Prostate gland (tissue), 2 donors: ENCODE data around the gene CMTM2.

Experiments used
- CTCF ChIP-seq, 4 experiments: fragments of 200-600 bp in 2 of 4; fragments of 450-650 bp in 2 of 4; sonication (generic) in 2 of 4; IDR thresholded peaks; 1 replicate in 3 of 4; 2 replicates in 1 of 4; pipeline ENCODE4 v1.5.1; 2016 to 2019; ENCODE audit warnings: antibody characterized with exemption in 4 of 4, mild to moderate bottlenecking in 2 of 4, moderate library complexity in 2 of 4
- POLR2A ChIP-seq: fragments of 450-650 bp; IDR thresholded peaks from one replicate; pipeline ENCODE4 v1.6.1; 2016; ENCODE audit warnings: antibody characterized with exemption, mild to moderate bottlenecking
- POLR2AphosphoS5 ChIP-seq: sonication (generic); formaldehyde crosslinking; IDR thresholded peaks from one replicate; pipeline ENCODE4 v1.6.1; 2017; ENCODE audit warnings: antibody characterized with exemption

DNA sequence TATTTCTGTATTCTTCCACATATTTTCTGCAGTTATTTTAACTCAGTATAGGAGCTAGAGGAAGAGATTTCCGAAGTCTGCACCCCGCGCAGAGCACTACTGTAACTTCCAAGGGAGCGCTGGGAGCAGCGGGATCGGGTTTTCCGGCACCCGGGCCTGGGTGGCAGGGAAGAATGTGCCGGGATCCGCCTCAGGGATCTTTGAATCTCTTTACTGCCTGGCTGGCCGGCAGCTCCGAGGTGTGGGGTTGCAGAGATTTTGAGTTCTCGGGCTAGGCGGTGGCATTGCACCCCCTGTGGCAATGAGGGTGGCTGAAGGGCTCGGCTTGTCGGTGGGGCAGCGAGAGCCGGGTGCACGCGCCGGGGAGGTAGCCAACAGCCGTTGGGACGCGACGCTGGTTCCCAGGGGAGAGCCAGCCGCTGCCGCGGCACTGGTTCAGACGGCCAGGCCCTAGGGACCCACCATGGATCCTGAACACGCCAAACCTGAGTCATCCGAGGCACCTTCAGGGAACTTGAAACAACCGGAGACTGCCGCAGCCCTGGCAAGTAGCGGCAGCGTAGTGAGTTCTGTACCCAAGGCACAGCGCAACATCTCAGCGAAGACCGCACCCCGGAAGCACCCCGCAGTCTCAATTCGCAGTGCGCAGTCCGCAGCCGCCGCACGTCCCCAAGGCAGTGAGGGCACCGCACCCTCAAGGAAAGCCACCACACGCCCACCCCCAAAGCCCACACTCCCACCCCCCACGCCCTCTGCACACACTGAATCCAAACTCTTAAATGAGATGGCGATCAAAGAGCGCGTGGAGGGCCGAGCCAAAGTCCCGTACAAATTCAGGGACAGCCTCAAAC lies 13.0 kb upstream of the CMTM2 start, which contains the start of gene CMTM1:
- TF ChIP-seq POLR2A (no peak), POLR2AphosphoS5 (no peak), CTCF (IDR thresholded peaks at IDR 0.05) (no peak)
